GM19467 (cell line): ENCODE data around the gene KLHL42.

Experiments
- ATAC-seq: cut with Tn5 transposase; IDR thresholded peaks from one replicate; pipeline ENCODE4 v1.9.1; 2021; ENCODE audit warnings: mild to moderate bottlenecking, moderate library complexity; ENCODE audit not compliant: unreplicated experiment

KLHL42 gene

DNA sequence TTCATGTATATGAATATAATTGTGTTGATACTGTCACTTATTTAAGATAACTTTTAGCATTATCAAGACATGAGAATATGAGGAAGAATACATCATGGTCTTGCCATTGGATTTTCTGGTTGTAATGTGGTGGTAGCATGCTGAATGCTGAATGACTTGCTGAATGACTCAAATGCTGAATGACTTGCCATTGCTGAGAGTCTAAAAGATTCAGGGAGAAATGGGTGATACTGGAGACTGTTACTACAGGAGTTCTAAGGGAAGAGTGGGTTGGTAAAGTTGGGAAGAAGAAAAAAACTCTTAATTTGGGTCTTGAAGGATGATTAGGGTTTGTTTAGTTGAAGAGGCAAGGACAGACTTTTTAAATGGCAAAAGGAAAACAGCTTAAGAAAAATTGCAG is 72.1 kb downstream of the KLHL42 start:
- no peak for ATAC-seq
